TTC549 (cell line): ENCODE measurements around the gene CHCHD6.

Source experiments
- FAIRE-seq: peaks from 2 replicates; lab custom pipeline; 2012; peaks lifted over from hg19 to GRCh38; lab: Jason Lieb, UNC

The CHCHD6 gene

DNA sequence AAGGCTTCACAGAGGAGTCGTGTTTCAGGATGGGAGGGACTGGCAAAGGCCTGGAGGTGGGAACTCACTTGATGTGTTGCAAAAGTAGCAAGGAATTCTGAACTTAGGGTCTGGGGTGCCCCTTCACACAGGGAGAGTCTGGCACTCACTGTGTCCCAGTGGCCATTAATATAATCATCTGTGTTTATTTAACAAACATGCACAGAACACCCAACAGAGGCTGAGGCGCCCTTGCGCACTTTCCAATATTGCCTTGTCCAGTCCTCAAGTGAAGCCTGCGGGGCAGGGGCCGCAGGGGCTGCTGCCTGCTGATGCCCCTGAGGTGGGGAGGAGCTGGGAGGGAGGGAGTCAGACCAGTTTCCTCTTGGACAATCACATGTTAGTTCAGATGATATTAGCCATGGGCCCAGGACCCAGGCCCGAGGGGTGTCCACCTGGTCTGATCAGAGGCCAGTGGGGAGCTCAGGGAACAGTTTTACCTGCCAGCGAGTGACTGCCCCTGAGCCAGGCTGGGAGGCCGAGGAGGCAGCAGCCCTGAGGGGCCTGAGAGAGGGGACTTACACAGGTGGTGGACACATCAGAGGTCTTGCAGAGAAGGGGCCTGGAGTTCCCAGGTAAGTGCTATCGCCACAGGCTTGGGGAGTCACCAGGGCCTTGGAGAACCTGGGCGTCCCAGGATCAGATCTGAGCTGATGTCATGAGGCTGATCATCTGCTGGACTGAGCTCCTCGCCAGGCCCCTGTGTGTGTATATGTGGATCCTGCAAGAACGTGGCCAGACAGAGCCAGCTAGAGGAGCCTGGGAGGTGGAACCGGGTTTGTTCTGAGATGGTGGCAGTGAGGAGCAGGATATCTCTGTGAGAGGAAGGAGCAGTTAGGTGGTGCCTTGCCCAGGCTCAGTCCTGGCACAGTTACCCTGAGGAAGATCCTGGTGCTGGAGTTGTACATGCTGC is 35.3 kb upstream of the CHCHD6 start:
- FAIRE-seq: no peak

- no peak for FAIRE-seq
Measured at GRCh38 chr3:126671521-126671920, 32.5 kb upstream of the CHCHD6 start.

- no peak for FAIRE-seq
Measured at GRCh38 chr3:126672340-126672739, 31.7 kb upstream of the CHCHD6 start.

GRCh38 chr3:126672741-126673140 is 31.3 kb upstream of the CHCHD6 start:
- no peak for FAIRE-seq

- FAIRE-seq: no peak
Measured at GRCh38 chr3:126676919-126677705, 26.9 kb upstream of the CHCHD6 start.

GRCh38 chr3:126677862-126678503 is 26.1 kb upstream of the CHCHD6 start:
- FAIRE-seq: no peak

- FAIRE-seq: no peak
Measured at GRCh38 chr3:126678693-126679317, 25.2 kb upstream of the CHCHD6 start.

GRCh38 chr3:126679318-126679751 is 24.7 kb upstream of the CHCHD6 start:
- FAIRE-seq: no peak

DNA sequence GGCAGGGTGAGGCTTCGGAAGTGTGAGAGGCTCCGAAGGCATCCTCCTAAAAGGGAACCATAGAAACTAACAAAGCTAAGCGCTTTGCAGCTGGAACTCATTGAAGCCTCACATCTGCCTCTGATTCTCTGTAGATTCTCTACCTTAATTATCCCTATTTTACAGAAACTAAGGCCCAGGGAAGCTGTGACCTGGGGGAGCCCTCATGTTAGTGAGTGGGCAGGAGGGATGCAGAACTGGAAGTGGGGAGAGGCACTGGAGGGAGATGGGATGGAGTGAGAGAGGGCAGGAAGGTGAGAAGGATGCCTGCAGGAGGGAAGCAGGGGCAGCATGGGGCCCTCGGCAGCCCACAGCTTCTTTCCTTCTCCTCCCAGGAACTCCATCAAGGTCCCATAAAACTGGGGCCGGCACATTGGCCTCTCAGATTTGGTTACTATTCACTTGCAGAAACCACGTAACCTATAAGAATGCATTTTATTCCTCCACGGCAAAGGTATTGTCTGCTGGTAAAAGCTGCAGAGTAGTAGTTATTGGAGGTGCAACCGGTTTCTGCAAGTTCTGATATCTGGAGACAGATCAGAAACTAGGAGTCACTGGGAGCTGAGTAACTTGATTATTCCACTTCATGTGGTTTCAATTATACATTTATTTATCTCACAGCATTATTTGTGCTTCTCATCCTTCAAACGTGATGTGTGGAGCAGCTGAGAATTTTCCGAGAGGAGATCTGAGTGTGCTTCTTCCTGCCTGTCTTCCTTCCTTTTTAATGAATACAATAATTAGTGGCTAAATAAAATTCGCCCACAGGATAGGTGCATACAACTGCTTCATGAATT is 24.0 kb upstream of the CHCHD6 start:
- FAIRE-seq: no peak

DNA sequence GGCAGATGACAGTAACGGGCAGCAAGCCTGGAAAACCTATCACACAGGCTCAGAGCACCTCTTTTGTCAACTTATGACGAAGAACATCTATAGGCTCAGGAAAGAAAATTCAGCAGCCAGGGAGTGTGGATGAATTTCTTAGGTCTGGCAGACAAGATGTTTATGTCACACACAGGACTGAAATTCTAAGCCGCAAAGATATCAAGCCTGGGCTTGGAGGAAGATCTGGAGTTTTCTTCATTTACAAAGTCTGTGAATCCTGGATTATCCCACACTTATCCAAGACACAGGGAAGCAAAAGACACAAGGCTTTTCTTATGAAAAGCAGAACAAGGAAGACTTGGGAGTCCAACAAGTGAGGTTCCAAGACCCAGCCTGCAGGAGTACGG is 23.4 kb upstream of the CHCHD6 start:
- no peak for FAIRE-seq

DNA sequence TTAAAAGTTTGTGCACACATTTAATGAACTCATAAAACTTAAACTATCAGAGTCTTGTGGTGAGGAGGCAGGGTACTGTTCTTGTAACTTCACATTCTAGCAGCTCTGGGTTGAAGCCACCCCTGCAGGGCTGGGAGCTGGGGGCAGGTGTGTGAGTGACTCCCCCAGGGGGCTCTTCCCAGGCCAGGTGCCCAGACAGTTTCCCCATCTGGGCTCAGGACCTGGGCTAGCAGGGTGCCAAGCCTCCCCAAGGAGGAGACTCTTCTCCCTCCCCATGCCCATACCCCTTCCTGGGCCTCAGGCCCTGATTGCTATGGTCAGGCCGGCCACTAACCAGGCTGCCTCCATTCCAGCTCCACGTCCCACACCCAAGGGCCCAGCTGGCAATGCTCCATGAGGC is 22.0 kb upstream of the CHCHD6 start:
- FAIRE-seq: no peak

GRCh38 chr3:126683069-126683468 is 21.0 kb upstream of the CHCHD6 start:
- no peak for FAIRE-seq

- FAIRE-seq: no peak
Measured at GRCh38 chr3:126684218-126684751, 19.8 kb upstream of the CHCHD6 start.

- FAIRE-seq: no peak
Measured at GRCh38 chr3:126685021-126685420, 19.0 kb upstream of the CHCHD6 start.

DNA sequence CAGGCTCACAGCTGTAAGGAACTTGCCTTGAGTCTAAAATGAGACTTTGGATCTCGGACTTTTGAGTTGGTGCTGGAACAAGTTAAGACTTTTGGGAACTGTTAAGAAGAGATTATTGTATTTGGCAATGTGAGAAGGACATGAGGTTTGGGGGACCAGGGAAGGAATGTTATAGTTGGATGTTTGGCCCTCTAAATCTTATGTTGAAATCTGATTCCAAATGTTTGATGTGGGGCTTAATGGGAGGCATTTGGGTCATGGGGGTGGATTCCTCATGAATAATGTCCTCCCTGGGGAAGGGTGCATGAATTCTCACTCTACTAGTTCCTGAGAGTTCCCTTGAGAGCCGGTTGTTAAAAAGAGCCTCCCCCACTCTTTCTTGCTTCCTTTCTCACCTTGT is 18.5 kb upstream of the CHCHD6 start:
- no peak for FAIRE-seq

GRCh38 chr3:126691765-126692164 is 12.3 kb upstream of the CHCHD6 start:
- FAIRE-seq: no peak

- no peak for FAIRE-seq
Measured at GRCh38 chr3:126692858-126693257, 11.2 kb upstream of the CHCHD6 start.

GRCh38 chr3:126693921-126694320 is 10.1 kb upstream of the CHCHD6 start:
- no peak for FAIRE-seq

DNA sequence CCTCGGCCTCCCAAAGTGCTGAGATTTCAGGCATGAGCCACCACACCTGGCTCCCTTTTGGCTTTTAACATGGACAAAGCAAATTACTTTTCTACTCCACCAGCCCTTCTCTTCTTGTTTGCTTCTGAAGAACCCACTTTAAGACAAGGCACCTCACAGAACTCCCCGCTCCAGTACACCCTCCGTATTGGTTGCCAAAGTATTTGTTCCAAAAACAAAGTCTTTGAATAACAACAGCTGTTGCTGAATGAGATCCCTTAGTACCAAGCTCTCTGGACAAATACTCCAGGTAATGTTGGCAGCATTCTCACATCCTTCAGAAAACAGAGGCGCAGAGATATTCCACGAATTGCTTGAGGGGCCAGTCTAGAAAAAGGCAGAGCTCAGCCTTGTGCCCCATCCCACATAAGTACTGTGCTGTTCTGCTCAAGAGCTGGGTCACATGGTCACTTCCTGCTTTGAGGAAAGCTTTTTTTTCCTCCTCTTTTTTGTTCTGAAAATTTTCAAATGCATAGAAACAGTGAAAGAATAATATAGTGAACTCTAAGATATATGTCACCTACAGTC is 7.3 kb upstream of the CHCHD6 start:
- no peak for FAIRE-seq

DNA sequence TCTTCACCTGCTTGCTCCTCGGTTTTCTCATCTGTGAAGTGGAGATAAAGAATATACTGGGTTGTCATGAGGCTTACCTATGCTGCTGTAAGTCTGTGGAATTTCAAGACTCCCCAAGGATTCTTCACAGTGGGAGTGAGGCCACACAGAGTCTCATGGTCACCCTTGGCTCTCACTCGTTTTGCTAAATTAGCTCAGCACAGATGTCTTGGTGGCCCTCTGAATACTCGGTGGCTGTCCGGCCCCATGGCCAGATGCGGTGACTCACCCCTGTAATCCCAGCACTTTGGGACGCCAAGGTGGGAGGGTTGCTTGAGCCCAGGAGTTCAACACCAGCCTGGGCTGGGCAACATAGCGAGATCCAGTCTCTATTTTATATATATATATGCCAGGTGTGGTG is 5.0 kb upstream of the CHCHD6 start:
- FAIRE-seq: no peak
